K562 (cell line): ENCODE data around the gene PPIE. TPM values are rescaled to one million over a fixed set of nuclear protein-coding genes. Genes with fewer than 3 reads are reported as not detected.
A peak's percentile ranks its signal among the peaks of the same experiment; 100 is the strongest.

Experiments
- ATAC-seq: fragments of 200-7000 bp; cut with Tn5 transposase; 3 replicates; pipeline ENCODE4 v1.9.1; 2020; ENCODE audit warnings: moderate library complexity
- BruUV-seq: library from RNA; stranded (reverse); fragments of 400-500 nt; replicated peaks from 2 replicates; lab custom pipeline; 2021; lab: Mats Ljungman, UMichigan
- CTCF ChIA-PET: fragments of 300-600 bp; formaldehyde crosslinking; extraction: SDS; loops from one replicate; lab custom pipeline; 2021; ENCODE audit warnings: low intra/inter-chr PET ratio; lab: Yijun Ruan, JAX
- POLR2A ChIA-PET: fragments of 300-600, 350-650 bp; sonication (Branson Sonifier 250); formaldehyde crosslinking; extraction: SDS; loops from one replicate; lab custom pipeline; 2021; ENCODE audit warnings: antibody characterized with exemption, inconsistent platforms; lab: Yijun Ruan, JAX
- DNase-seq, 4 experiments: peaks; one replicate each; pipeline versions ENCODE4 v3.0.0 to v3.0.0-alpha.2; 2011 to 2018; ENCODE audit warnings: low spot score in 3 of 4, mixed read lengths in 3 of 4; ENCODE audit errors: extremely low read depth in 1 of 4
- FAIRE-seq: peaks from 2 replicates; lab custom pipeline; 2011; peaks lifted over from hg19 to GRCh38; lab: Jason Lieb, UNC
- H2AFZ ChIP-seq: 2 replicates; pipeline ENCODE4 v1.6.0; 2011; ENCODE audit warnings: low read depth, low read length, control low read depth, inconsistent platforms
- H3K27ac ChIP-seq: fragments of 200-600 bp; 3 replicates; pipeline ENCODE4 v1.8.0; 2011; ENCODE audit warnings: low read depth, mild to moderate bottlenecking, control low read depth, inconsistent platforms, low read length, moderate library complexity, mixed read lengths; ENCODE audit errors: extremely low read depth
- H3K27me3 ChIP-seq, 2 experiments: fragments of 300-600 bp in 1 of 2; 2 replicates in 1 of 2; 3 replicates in 1 of 2; pipeline versions ENCODE4 v1.6.0 to v1.8.0; 2011; ENCODE audit warnings: inconsistent platforms in 2 of 2, low read length in 2 of 2, mild to moderate bottlenecking in 1 of 2, mixed read lengths in 1 of 2, moderate library complexity in 1 of 2; ENCODE audit not compliant: control insufficient read depth in 2 of 2, insufficient read depth in 2 of 2
- H3K36me3 ChIP-seq: fragments of 300-600 bp; 3 replicates; pipeline ENCODE4 v1.8.0; 2011; ENCODE audit warnings: mild to moderate bottlenecking, low read length, inconsistent platforms; ENCODE audit not compliant: control insufficient read depth, insufficient read depth
- H3K4me1 ChIP-seq, 2 experiments: fragments of 200-600 bp in 1 of 2; replicated peaks in 1 of 2; 2 replicates in 1 of 2; 3 replicates in 1 of 2; pipeline versions ENCODE4 v1.5.1 to v1.8.0; 2011; ENCODE audit warnings: inconsistent platforms in 2 of 2, low read length in 2 of 2, mild to moderate bottlenecking in 1 of 2, mixed read lengths in 1 of 2, moderate library complexity in 1 of 2; ENCODE audit not compliant: control insufficient read depth in 2 of 2, insufficient read depth in 2 of 2
- H3K4me2 ChIP-seq: 2 replicates; pipeline ENCODE4 v1.6.1; 2011; ENCODE audit warnings: low read length, control low read depth, inconsistent platforms, mixed read lengths; ENCODE audit not compliant: insufficient read depth
- H3K4me3 ChIP-seq: fragments of 200-600 bp; sonication (generic), shearing (Covaris generic); 2 replicates; pipeline ENCODE4 v1.5.1; 2016; ENCODE audit warnings: control low read depth, inconsistent platforms
- H3K79me2 ChIP-seq: fragments of 200-600 bp; 3 replicates; pipeline ENCODE4 v1.8.0; 2011; ENCODE audit warnings: low read length, inconsistent platforms; ENCODE audit not compliant: control insufficient read depth, insufficient read depth
- H3K9ac ChIP-seq, 2 experiments: 2 replicates each; pipeline versions ENCODE4 v1.6.0 to v1.6.1; 2011; ENCODE audit warnings: low read depth in 2 of 2, low read length in 2 of 2, control low read depth in 1 of 2, inconsistent platforms in 1 of 2, mild to moderate bottlenecking in 1 of 2, mixed read lengths in 1 of 2; ENCODE audit not compliant: insufficient read depth in 1 of 2
- H3K9me1 ChIP-seq: one replicate; pipeline ENCODE4 v1.6.0; 2011; ENCODE audit warnings: inconsistent platforms, mild to moderate bottlenecking, low read length, moderate library complexity; ENCODE audit not compliant: control insufficient read depth, insufficient read depth
- H3K9me3 ChIP-seq: replicated peaks from 2 replicates; pipeline ENCODE4 v1.5.1; 2011; ENCODE audit warnings: low read depth, low read length, inconsistent platforms; ENCODE audit not compliant: control insufficient read depth, insufficient read depth
- H4K20me1 ChIP-seq: replicated peaks from 2 replicates; pipeline ENCODE4 v1.6.1; 2011; ENCODE audit warnings: low read length, inconsistent platforms, mixed read lengths; ENCODE audit not compliant: control insufficient read depth, insufficient read depth
- CTBP1 ChIP-seq: fragments of 450-650 bp; IDR thresholded peaks from 2 replicates; pipeline ENCODE4 v1.6.1; 2016; ENCODE audit warnings: borderline replicate concordance
- MNT ChIP-seq, 2 experiments: fragments of 450-650 bp; conservative IDR thresholded peaks; 2 replicates each; pipeline ENCODE4 v1.6.1; 2017; ENCODE audit warnings: mild to moderate bottlenecking in 2 of 2, moderate library complexity in 2 of 2
- NKRF ChIP-seq: fragments of 450-650 bp; IDR thresholded peaks from 2 replicates; pipeline ENCODE4 v1.6.1; 2016; ENCODE audit warnings: borderline replicate concordance
- PCBP1 ChIP-seq: fragments of 200-400 bp; formaldehyde crosslinking; IDR thresholded peaks from 2 replicates; pipeline ENCODE4 v1.6.1; 2018; ENCODE audit warnings: mild to moderate bottlenecking, low read depth, low read length; ENCODE audit not compliant: poor library complexity, severe bottlenecking
- POLR3G ChIP-seq: IDR thresholded peaks from 2 replicates; pipeline ENCODE4 v1.6.1; 2011; ENCODE audit not compliant: insufficient read length, insufficient replicate concordance; ENCODE audit errors: extremely low read depth
- RAD21 ChIP-seq, 2 experiments: fragments of 250-450 bp in 1 of 2; fragments of 450-650 bp in 1 of 2; sonication (Bioruptor Pico) in 1 of 2; formaldehyde crosslinking in 1 of 2; IDR thresholded peaks in 1 of 2; conservative IDR thresholded peaks in 1 of 2; 2 replicates each; pipeline versions ENCODE4 v1.4.0 to v1.8.0; 2020 to 2022; ENCODE audit warnings: mild to moderate bottlenecking in 2 of 2, moderate library complexity in 1 of 2
- SREBF2 ChIP-seq: sonication (generic); formaldehyde crosslinking; IDR thresholded peaks from 2 replicates; pipeline ENCODE4 v1.4.0; 2020; ENCODE audit warnings: mild to moderate bottlenecking, missing genetic modification reagents
- TEAD2 ChIP-seq: fragments of 450-650 bp; IDR thresholded peaks from 2 replicates; pipeline ENCODE4 v1.6.1; 2016; ENCODE audit warnings: missing genetic modification characterization, control low read depth, missing compliant biosample characterization
- TFAM ChIP-seq: fragments of 250-450 bp; sonication (Bioruptor Pico); conservative IDR thresholded peaks from 2 replicates; pipeline ENCODE4 v1.5.0; 2021; ENCODE audit warnings: mild to moderate bottlenecking, moderate library complexity
- ZFP30 ChIP-seq: fragments of 250-450 bp; sonication (Bioruptor Pico); IDR thresholded peaks from 2 replicates; pipeline ENCODE4 v1.8.0; 2022; ENCODE audit warnings: moderate library complexity, mild to moderate bottlenecking, inconsistent platforms, borderline replicate concordance
- ZNF408 ChIP-seq: fragments of 250-450 bp; sonication (Bioruptor Pico); IDR thresholded peaks from 2 replicates; pipeline ENCODE4 v1.4.0; 2020; ENCODE audit warnings: low read depth, mild to moderate bottlenecking, moderate library complexity
- WGBS: fragments of 100-300 bp; shearing (Covaris generic); methylation state at CpG from one replicate; pipeline ENCODE4 v1.1.6; 2016; ENCODE audit warnings: low coverage, mixed read lengths; ENCODE audit not compliant: insufficient coverage; ENCODE audit errors: missing lambda C conversion rate; 5-methylcytosine and 5-hydroxymethylcytosine counted together
- in situ Hi-C: fragments of 300-500 bp; cut with MboI; formaldehyde crosslinking; loops from 4 replicates; pipeline ENCODE4 v1.15.0; 2018; ENCODE audit warnings: inconsistent platforms, mixed read lengths
- intact Hi-C: fragments of 100-400 bp; cut with micrococcal nuclease; formaldehyde crosslinking; loops from 2 replicates; pipeline ENCODE4 v1.14.2; 2022
- polyA plus RNA-seq, 8 experiments: library from polyadenylated mRNA; depleted of rRNA in 4 of 8; stranded (reverse) in 5 of 8; unstranded in 3 of 8; fragments of >200 nt; fragmentation: Nextera tagmentation in 2 of 8; fragmentation: Illumina TruSeq in 1 of 8; extraction: Ambion mirVana in 2 of 8; extraction: Trizol in 1 of 8; gene quantifications; 2 replicates each; pipeline versions ENCODE4 v1.2.1 to v1.2.3, GENCODE V29; 2011 to 2014; ENCODE audit warnings: inconsistent platforms in 1 of 8, missing spikeins in 1 of 8
- total RNA-seq, 7 experiments: library from RNA; depleted of rRNA in 6 of 7; stranded (reverse); fragments of >200 nt in 6 of 7; fragmentation: Illumina TruSeq in 2 of 7; extraction: Trizol in 2 of 7; gene quantifications; 2 replicates each; pipeline versions ENCODE4 v1.2.1 to v1.2.3, GENCODE V29; 2011 to 2021; ENCODE audit warnings: low replicate concordance in 1 of 7

Gene PPIE
- total and polyA plus RNA-seq, 9 of the 15 experiments (the other 6 are each of a cell fraction or from before 2014, with no cell fraction given) = 75.4 to 444 (median 131) TPM

GRCh38 chr1:39799770-39800470, 61.2 kb downstream of the PPIE start:
- TSS peak; percentile 87 for BruUV-seq
- Histone ChIP-seq H3K4me1 (peaks cover 9 to 10% of the 10 kb centered on the region in 2 experiments; a peak in 4 of 5 replicates), H4K20me1 (no peaks in the 10 kb centered on the region), H3K9me1 (no peaks in the 10 kb centered on the region), H3K4me3 (no peak overlapping the region), H3K79me2 (no peaks in the 10 kb centered on the region), H3K36me3 (no peaks in the 10 kb centered on the region), H3K27me3 (no peaks in the 10 kb centered on the region), H3K27ac (peak overlapping the region; percentile 74), H3K4me2 (peak overlapping the region; percentile 63; the same call in 1 of the 2 replicates), H2AFZ (peak overlapping the region; percentile 99), H3K9ac (peak overlapping the region in 1 of 2 experiments; percentile 55; a peak in 1 of 4 replicates), H3K9me3 (no peaks in the 10 kb centered on the region)
- POLR2A ChIA-PET = interaction anchor here (0.6 to 1.7 kb wide), 3 partner anchors 23 to 75 kb away, joined by 3 to 5 read pairs (median 3); no protein-coding TSS in a partner anchor
- FAIRE-seq = peak; percentile 19
- peak; percentile 94 for ATAC-seq
- 1% methylated on average over 8 of the region's 8 CpGs for WGBS
- in situ Hi-C loops (no loop called here), intact Hi-C loops (loop anchor here (1.0 to 5.0 kb wide), 2 partner anchors 98 to 193 kb away; no protein-coding TSS in a partner anchor)
- DNase-seq = peak; percentile 86 to 89 (median 88)
- CTCF ChIA-PET = interaction anchor here (0.6 to 2.5 kb wide), 7 partner anchors 88 to 194 kb away, joined by 3 to 18 read pairs (median 4); partner anchors contain the start of genes MYCL and NT5C1A
- peak; percentile 85 to 94 for TF ChIP-seq RAD21 (CRISPR knock-in tag; conservative IDR thresholded peaks at IDR 0.05 in 1 of 2, IDR thresholded peaks at IDR 0.05 in 1 of 2)
- no peak for TF ChIP-seq TEAD2 (tag)
- TF ChIP-seq MNT (conservative IDR thresholded peaks at IDR 0.05) = 0 out of 4 replicates have a peak, but pooled peaks of 1 of the 2 experiments have one; percentile 1
- no peak for TF ChIP-seq TFAM (CRISPR knock-in tag)
- no peak for TF ChIP-seq PCBP1
- TF ChIP-seq ZFP30 (CRISPR knock-in tag) = no peak
- TF ChIP-seq NKRF = no peak
- TF ChIP-seq ZNF408 (CRISPR knock-in tag) = no peak
- TF ChIP-seq SREBF2 = no peak
- 0 out of 2 replicates have a peak, but pooled peaks have one; percentile 16 for TF ChIP-seq CTBP1
- no peak for TF ChIP-seq POLR3G
